Right atrium auricular region (tissue), 2 donors: Measurements from ENCODE around the gene KCNH1. TPM values are rescaled to one million over a fixed set of nuclear protein-coding genes. Genes with fewer than 3 reads are reported as not detected.
"Not testable (repeated sequence)": the region's sequence is repeated elsewhere in the genome, so short reads cannot be mapped to it uniquely, and the experiment has no call there.

Experiments
- DNase-seq: peaks from one replicate; pipeline ENCODE4 v3.0.0-alpha.2; 2019; ENCODE audit warnings: low spot score
- H3K27ac ChIP-seq, 2 donors: fragments of 200-600 bp; sonication (generic); 1 replicate in 1 of 2; 2 replicates in 1 of 2; pipeline ENCODE4 v1.5.1; 2016 to 2019
- H3K27me3 ChIP-seq, 2 donors: fragments of 200-600 bp; sonication (generic); one replicate each; pipeline versions ENCODE4 v1.5.1 to v1.6.0; 2017 to 2019
- H3K36me3 ChIP-seq: fragments of 200-600 bp; sonication (generic); one replicate; pipeline ENCODE4 v1.5.1; 2016
- H3K4me1 ChIP-seq, 2 donors: fragments of 200-600 bp; sonication (generic); one replicate each; pipeline versions ENCODE4 v1.5.1 to v1.6.0; 2017 to 2019
- H3K4me3 ChIP-seq, 2 donors: fragments of 200-600 bp; sonication (generic); 1 replicate in 1 of 2; 2 replicates in 1 of 2; pipeline ENCODE4 v1.5.1; 2017 to 2019; ENCODE audit warnings: mild to moderate bottlenecking in 1 of 2, moderate library complexity in 1 of 2
- H3K9me3 ChIP-seq, 2 donors: fragments of 200-600 bp; sonication (generic); one replicate each; pipeline ENCODE4 v1.5.1; 2019
- total RNA-seq, 2 donors: library from RNA; depleted of rRNA; stranded (reverse); fragments of >200 nt; gene quantifications; one replicate each; pipeline ENCODE4 v1.1.0, GENCODE V29; 2016
- TF ChIP-seq, protein P1 (sequence below), 2 donors: fragments of 200-600 bp; sonication (generic); IDR thresholded peaks; one replicate each; pipeline ENCODE4 v1.5.1; 2019; ENCODE audit warnings: antibody characterized with exemption in 2 of 2

KCNH1 gene
- total RNA-seq, 2 donors from 2014 or later, result not detected

DNA sequence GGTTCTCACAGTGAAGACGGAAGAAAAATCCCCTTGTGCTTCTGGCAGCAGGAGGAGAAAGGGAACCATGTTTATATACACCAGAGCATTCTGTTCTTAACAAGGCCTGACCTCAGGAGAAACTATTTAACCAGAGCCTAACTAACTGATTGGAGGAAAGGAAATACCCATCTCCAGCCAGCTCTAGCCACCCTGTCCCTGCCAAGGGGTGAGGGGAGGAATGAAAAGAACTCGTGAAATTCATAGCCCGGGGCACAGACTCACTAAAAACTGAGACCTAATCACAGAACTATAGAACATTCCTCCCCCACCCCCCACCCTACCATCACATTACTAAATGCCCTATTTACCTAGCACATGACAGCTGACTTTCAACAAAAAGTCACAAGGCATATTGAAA is 65.0 kb downstream of the KCNH1 start:
- TF ChIP-seq, protein P1, sequence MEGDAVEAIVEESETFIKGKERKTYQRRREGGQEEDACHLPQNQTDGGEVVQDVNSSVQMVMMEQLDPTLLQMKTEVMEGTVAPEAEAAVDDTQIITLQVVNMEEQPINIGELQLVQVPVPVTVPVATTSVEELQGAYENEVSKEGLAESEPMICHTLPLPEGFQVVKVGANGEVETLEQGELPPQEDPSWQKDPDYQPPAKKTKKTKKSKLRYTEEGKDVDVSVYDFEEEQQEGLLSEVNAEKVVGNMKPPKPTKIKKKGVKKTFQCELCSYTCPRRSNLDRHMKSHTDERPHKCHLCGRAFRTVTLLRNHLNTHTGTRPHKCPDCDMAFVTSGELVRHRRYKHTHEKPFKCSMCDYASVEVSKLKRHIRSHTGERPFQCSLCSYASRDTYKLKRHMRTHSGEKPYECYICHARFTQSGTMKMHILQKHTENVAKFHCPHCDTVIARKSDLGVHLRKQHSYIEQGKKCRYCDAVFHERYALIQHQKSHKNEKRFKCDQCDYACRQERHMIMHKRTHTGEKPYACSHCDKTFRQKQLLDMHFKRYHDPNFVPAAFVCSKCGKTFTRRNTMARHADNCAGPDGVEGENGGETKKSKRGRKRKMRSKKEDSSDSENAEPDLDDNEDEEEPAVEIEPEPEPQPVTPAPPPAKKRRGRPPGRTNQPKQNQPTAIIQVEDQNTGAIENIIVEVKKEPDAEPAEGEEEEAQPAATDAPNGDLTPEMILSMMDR (IDR thresholded peaks at IDR 0.05), result no peak
- Histone ChIP-seq H3K4me3 (no peak overlapping the region), H3K27me3 (no peaks in the 10 kb centered on the region), H3K4me1 (no peaks in the 10 kb centered on the region), H3K9me3 (no peaks in the 10 kb centered on the region), H3K36me3 (no peaks in the 10 kb centered on the region), H3K27ac (no peak overlapping the region)
- no peak for DNase-seq

DNA sequence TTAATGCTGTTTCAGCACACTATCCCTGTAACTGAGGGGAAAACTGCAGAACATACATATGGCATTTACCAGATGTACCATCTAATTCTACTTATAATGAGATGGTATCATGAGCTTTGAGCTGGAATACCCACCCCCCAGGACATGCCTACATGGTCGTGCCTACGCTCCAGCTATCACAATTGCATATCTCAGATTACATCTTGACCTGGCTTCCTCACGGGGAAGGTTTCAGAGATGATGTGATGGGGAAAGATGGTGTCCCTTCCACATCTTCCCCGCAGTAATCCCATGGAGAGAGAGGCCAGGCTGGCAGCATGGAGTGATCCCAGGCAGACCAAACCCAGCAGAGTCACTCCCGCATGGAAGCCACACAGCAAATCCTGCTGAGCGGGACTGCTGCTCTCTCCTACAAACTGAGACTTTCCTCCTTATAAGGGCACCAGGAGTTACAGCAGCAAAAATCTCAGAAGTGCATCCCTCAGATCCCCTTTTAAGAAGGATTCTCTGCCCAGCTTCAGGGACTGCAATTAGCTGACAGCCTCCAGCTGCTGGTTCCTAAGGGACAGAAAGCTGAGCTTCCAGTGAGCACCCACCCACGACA is 67.1 kb downstream of the KCNH1 start:
- no peaks in the 10 kb centered on the region for H3K36me3 ChIP-seq
- no peak overlapping the region for H3K4me3 ChIP-seq
- H3K4me1 ChIP-seq, result no peaks in the 10 kb centered on the region
- no peak for DNase-seq
- no peaks in the 10 kb centered on the region for H3K27me3 ChIP-seq
- H3K27ac ChIP-seq, result no peak overlapping the region
- H3K9me3 ChIP-seq, result peaks cover 0 to 5% of the 10 kb centered on the region in 2 donors
- TF ChIP-seq, protein P1 (IDR thresholded peaks at IDR 0.05), result no peak

GRCh38 chr1:211041838-211042237 is 92.1 kb downstream of the KCNH1 start:
- not testable (repeated sequence) for DNase-seq, H3K4me1 ChIP-seq, H3K27ac ChIP-seq, H3K4me3 ChIP-seq, H3K27me3 ChIP-seq, H3K36me3 ChIP-seq, H3K9me3 ChIP-seq

GRCh38 chr1:211037095-211037494 is 96.9 kb downstream of the KCNH1 start:
- Histone ChIP-seq H3K4me1 (no peaks in the 10 kb centered on the region), H3K27ac (no peak overlapping the region), H3K9me3 (no peaks in the 10 kb centered on the region), H3K36me3 (no peaks in the 10 kb centered on the region), H3K27me3 (no peaks in the 10 kb centered on the region), H3K4me3 (no peak overlapping the region)
- TF ChIP-seq, protein P1 (IDR thresholded peaks at IDR 0.05), result no peak
- no peak for DNase-seq

- Histone ChIP-seq H3K4me3 (no peak overlapping the region), H3K9me3 (no peaks in the 10 kb centered on the region), H3K4me1 (no peaks in the 10 kb centered on the region), H3K36me3 (no peaks in the 10 kb centered on the region), H3K27ac (no peak overlapping the region), H3K27me3 (no peaks in the 10 kb centered on the region)
- TF ChIP-seq, protein P1 (IDR thresholded peaks at IDR 0.05), result no peak
- no peak for DNase-seq
These were observed 97.4 kb downstream of the KCNH1 start for GRCh38 chr1:211036381-211037060.

- no peaks in the 10 kb centered on the region for H3K9me3 ChIP-seq
- DNase-seq, result no peak
- no peaks in the 10 kb centered on the region for H3K36me3 ChIP-seq
- no peak overlapping the region for H3K4me3 ChIP-seq
- H3K4me1 ChIP-seq, result no peaks in the 10 kb centered on the region
- TF ChIP-seq, protein P1 (IDR thresholded peaks at IDR 0.05), result no peak
- H3K27me3 ChIP-seq, result no peaks in the 10 kb centered on the region
- no peak overlapping the region for H3K27ac ChIP-seq
These were observed 98.0 kb downstream of the KCNH1 start for GRCh38 chr1:211035821-211036380.
